Measurements from ENCODE around the gene FGF10. TPM values are rescaled to one million over a fixed set of nuclear protein-coding genes. Genes with fewer than 3 reads are reported as not detected.

The FGF10 gene
- total RNA-seq, 2 donors from 2014 or later = 0.27 to 5.1 TPM

- no peak for TF ChIP-seq CTCF (IDR thresholded peaks at IDR 0.05)
- DNase-seq = no peak
- H3K36me3 ChIP-seq = no peaks in the 10 kb centered on the region
- no peak overlapping the region for H3K4me3 ChIP-seq
- H3K9ac ChIP-seq (ENCODE audit: low read depth in 2 of 2, low read length in 2 of 2) = no peak overlapping the region
- no peaks in the 10 kb centered on the region for H3K27me3 ChIP-seq
- no peaks in the 10 kb centered on the region for H3K9me3 ChIP-seq
- intact Hi-C loops (cut with DNase I) = no loop called here
- no peak overlapping the region for H3K27ac ChIP-seq
- H3K4me1 ChIP-seq = no peaks in the 10 kb centered on the region
Observed at GRCh38 chr5:44336708-44337107, 52.5 kb downstream of the FGF10 start.

- no peaks in the 10 kb centered on the region for H3K36me3 ChIP-seq
- no peak for TF ChIP-seq CTCF (IDR thresholded peaks at IDR 0.05)
- no peak overlapping the region for H3K27ac ChIP-seq
- H3K4me3 ChIP-seq = no peak overlapping the region
- DNase-seq = no peak
- H3K4me1 ChIP-seq = no peaks in the 10 kb centered on the region
- intact Hi-C loops (cut with DNase I) = no loop called here
- no peak overlapping the region for H3K9ac ChIP-seq (ENCODE audit: low read depth in 2 of 2, low read length in 2 of 2)
- H3K9me3 ChIP-seq = no peaks in the 10 kb centered on the region
- H3K27me3 ChIP-seq = no peaks in the 10 kb centered on the region
Observed at GRCh38 chr5:44334622-44335021, 54.6 kb downstream of the FGF10 start.

GRCh38 chr5:44332285-44332971 is 56.8 kb downstream of the FGF10 start:
- no peaks in the 10 kb centered on the region for H3K27me3 ChIP-seq
- intact Hi-C loops (cut with DNase I) = no loop called here
- no peaks in the 10 kb centered on the region for H3K4me1 ChIP-seq
- no peaks in the 10 kb centered on the region for H3K36me3 ChIP-seq
- H3K4me3 ChIP-seq = no peak overlapping the region
- DNase-seq = no peak
- H3K27ac ChIP-seq = no peak overlapping the region
- H3K9me3 ChIP-seq = no peaks in the 10 kb centered on the region
- H3K9ac ChIP-seq (ENCODE audit: low read depth in 2 of 2, low read length in 2 of 2) = no peak overlapping the region
- TF ChIP-seq CTCF (IDR thresholded peaks at IDR 0.05) = peak; percentile 27

GRCh38 chr5:44331471-44332050 is 57.7 kb downstream of the FGF10 start:
- Histone ChIP-seq H3K27me3 (no peaks in the 10 kb centered on the region), H3K9ac (ENCODE audit: low read depth in 2 of 2, low read length in 2 of 2) (no peak overlapping the region), H3K9me3 (no peaks in the 10 kb centered on the region), H3K4me3 (no peak overlapping the region), H3K27ac (no peak overlapping the region), H3K4me1 (no peaks in the 10 kb centered on the region), H3K36me3 (no peaks in the 10 kb centered on the region)
- TF ChIP-seq CTCF (IDR thresholded peaks at IDR 0.05) = no peak
- DNase-seq = no peak
- intact Hi-C loops (cut with DNase I) = no loop called here

- Histone ChIP-seq H3K9me3 (no peaks in the 10 kb centered on the region), H3K4me1 (no peaks in the 10 kb centered on the region), H3K27me3 (no peaks in the 10 kb centered on the region), H3K27ac (no peak overlapping the region), H3K4me3 (no peak overlapping the region), H3K36me3 (no peaks in the 10 kb centered on the region), H3K9ac (ENCODE audit: low read depth in 2 of 2, low read length in 2 of 2) (no peak overlapping the region)
- DNase-seq = no peak
- intact Hi-C loops (cut with DNase I) = no loop called here
- TF ChIP-seq CTCF (IDR thresholded peaks at IDR 0.05) = no peak
Observed at GRCh38 chr5:44329716-44330115, 59.5 kb downstream of the FGF10 start.
